Skeletal muscle cell (primary cell): ENCODE results near the gene GAB2.
A peak's percentile ranks its signal among the peaks of the same experiment; 100 is the strongest.
"Not testable (repeated sequence)": the region's sequence is repeated elsewhere in the genome, so short reads cannot be mapped to it uniquely, and the experiment has no call there.

Experiments
- DNase-seq: peaks from one replicate; pipeline ENCODE4 v3.0.0-alpha.2; 2010; ENCODE audit warnings: low read depth
- H3K4me3 ChIP-seq: 2 replicates; pipeline ENCODE4 v1.5.1; 2011; ENCODE audit warnings: low read depth, mild to moderate bottlenecking, control low read depth, low read length, moderate library complexity

The GAB2 gene, protein sequence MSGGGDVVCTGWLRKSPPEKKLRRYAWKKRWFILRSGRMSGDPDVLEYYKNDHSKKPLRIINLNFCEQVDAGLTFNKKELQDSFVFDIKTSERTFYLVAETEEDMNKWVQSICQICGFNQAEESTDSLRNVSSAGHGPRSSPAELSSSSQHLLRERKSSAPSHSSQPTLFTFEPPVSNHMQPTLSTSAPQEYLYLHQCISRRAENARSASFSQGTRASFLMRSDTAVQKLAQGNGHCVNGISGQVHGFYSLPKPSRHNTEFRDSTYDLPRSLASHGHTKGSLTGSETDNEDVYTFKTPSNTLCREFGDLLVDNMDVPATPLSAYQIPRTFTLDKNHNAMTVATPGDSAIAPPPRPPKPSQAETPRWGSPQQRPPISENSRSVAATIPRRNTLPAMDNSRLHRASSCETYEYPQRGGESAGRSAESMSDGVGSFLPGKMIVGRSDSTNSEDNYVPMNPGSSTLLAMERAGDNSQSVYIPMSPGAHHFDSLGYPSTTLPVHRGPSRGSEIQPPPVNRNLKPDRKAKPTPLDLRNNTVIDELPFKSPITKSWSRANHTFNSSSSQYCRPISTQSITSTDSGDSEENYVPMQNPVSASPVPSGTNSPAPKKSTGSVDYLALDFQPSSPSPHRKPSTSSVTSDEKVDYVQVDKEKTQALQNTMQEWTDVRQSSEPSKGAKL

DNA sequence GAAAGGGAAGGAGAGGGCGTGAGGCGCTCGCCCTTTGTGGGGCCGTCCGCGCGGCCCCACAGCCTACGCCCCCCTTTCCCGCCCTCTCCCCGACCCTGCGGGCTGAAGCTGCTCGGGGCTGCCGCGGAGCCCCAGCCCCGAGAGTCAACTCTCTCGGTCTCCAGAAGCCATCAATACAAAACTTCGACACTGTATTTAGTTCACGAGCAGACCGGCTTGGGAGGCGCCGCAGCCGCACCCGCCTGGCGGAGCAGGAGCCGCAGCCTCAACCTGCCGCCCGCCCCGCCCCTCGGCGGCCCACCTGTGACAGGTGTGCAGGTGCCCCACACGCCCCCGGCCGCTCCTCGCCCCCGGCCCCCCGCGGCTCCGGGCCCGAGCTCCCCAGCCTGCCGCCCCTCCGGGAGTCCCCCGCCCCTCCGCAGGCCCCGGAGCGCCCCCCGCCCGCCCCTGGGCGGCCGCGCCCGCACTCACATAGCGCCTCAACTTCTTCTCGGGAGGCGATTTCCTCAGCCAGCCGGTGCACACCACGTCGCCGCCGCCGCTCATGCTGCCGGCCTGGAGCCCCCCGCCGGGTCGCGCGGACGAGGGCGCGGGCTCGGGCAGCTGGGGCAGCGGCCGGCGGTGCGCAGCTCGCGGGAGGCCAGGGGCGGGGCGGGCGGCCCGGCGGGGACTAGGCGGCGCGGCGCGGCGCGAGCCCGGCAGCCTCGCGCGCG is at the start of gene GAB2:
Gene GAB2, minus strand, starts transcription at position 646 of the 713 bp plus-strand sequence. Its CDS starts 100 bp downstream, at position 546.
- no peak for DNase-seq

DNA sequence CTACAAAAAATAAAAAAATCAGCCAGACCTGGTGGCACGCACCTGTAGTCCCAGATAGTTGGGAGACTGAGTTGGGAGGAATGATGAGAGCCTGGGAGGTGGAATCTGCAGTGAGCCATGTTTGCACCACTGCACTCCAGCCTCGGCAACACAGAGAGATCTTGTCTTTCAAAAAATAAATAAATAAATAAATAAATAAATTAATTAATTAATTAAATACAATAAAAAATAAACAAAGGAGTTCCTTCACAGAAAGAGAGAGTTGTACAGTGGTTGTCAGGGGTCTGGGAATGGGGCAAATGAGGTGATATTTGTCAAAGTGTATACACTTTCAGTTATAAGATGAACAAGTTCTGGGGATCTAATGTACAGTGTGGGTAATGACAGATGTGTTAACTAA is 49.8 kb upstream of the GAB2 start:
- H3K4me3 ChIP-seq, result no peak overlapping the region
- no peak for DNase-seq

More for the DNA sequence above, at the start of gene GAB2:
- H3K4me3 ChIP-seq, result peak within 1 kb of the TSS; percentile 71

DNA sequence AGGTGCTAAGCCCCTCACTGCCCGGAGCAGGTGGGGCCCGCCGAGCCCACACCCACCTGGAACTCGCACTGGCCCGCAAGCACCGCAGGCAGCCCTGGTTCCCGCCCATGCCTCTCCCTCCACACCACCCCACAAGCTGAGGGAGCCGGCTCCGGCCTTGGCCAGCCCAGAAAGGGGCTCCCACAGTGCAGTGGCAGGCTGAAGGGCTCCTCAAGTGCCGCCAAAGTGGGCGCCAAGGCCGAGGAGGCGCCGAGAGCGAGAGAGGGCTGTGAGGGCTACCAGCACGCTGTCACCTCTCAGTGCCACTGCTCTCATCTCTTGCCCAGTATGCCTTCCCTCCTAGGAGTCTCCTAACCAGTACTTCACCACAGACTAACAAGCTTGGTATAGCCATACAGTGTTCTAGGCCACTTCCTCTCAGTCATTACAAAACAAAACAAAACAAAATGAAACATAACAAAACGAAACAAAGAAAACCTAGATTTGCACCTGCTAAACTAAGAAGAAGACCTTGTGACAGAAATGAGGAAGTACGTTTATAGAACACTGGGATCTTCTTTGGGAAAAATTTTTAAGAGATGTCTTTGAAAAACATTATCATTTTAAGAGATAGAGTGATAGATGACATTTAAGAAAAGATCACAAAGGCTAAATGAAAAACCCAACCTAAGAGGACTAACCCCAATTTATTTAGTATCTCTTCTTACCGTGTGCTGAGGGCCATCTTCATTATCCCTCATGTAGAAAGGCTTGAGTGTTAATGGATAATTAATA is 47.7 kb upstream of the GAB2 start:
- no peak overlapping the region for H3K4me3 ChIP-seq
- no peak for DNase-seq

DNA sequence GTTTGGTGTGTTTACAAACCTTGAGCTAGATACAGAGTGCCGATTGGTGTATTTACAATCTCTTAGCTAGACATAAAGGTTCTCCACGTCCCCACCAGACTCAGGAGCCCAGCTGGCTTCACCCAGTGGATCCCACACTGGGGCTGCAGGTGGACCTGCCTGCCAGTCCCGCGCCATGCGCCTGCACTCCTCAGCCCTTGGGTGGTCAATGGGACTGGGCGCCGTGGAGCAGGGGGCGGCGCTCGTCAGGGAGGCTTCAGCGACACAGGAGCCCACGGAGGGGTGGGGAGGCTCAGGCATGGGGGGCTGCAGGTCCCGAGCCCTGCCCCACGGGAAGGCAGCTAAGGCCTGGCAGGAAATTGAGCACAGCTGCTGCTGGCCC is 47.2 kb upstream of the GAB2 start:
- not testable (repeated sequence) for H3K4me3 ChIP-seq, DNase-seq

DNA sequence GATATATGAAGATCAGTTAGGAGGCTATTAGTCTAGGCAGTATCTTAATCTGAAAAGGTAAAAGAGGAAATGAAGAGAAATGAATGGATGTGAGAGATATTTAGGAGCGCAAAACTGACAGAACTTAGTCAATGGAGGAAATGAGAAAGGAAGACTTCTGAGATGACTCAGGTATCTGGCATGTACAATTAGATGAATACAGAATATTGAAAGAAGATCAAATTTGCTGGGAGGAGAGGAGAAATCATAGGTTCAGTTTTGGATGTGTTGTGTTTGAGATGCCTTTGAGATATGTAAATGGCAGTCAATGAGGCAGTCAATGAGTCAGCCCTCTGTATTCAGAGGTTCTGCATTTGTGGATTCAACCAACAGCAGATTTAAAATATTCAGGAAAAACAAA is 42.9 kb upstream of the GAB2 start:
- DNase-seq, result no peak
- no peak overlapping the region for H3K4me3 ChIP-seq

GRCh38 chr11:78459738-78460137 is 42.1 kb upstream of the GAB2 start:
- no peak for DNase-seq
- no peak overlapping the region for H3K4me3 ChIP-seq

GRCh38 chr11:78457448-78457847 is 39.8 kb upstream of the GAB2 start:
- H3K4me3 ChIP-seq, result no peak overlapping the region
- DNase-seq, result no peak

DNA sequence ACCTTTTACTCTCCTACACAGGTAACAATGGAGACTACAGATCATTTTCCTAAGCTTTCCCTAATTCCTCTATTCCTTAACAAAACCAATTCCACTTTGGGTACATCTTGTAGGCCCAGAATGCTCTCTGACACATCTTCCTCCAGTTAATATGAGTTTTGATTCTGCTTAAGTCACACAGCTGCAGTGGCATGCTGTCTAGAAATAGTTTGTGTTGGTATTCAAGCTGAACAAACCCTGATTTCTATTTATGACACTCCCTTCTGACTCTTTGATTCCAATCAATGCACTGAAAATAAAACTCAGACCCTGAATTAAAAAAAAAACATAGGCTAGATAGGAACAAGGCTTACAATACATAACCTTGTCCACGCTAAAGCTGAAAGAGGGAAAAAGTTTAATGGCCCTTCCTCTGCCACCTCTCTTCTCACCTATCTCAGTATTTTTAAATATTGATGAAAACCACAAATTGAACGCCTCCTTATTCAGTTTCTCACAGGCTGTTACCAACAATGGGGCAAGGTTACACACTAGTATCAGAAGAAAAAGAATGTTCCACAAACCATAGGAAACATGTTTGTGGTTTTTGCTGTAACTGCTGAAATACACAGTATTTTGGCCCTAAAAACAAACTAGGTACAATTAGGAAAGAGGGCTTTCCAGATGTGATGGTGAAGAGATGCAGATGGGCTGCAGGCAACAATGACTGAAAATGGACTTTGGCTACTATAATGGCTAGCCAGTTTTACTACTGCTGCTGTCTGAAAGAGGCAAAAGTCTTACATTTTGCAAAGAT is 35.7 kb upstream of the GAB2 start:
- no peak for DNase-seq

DNA sequence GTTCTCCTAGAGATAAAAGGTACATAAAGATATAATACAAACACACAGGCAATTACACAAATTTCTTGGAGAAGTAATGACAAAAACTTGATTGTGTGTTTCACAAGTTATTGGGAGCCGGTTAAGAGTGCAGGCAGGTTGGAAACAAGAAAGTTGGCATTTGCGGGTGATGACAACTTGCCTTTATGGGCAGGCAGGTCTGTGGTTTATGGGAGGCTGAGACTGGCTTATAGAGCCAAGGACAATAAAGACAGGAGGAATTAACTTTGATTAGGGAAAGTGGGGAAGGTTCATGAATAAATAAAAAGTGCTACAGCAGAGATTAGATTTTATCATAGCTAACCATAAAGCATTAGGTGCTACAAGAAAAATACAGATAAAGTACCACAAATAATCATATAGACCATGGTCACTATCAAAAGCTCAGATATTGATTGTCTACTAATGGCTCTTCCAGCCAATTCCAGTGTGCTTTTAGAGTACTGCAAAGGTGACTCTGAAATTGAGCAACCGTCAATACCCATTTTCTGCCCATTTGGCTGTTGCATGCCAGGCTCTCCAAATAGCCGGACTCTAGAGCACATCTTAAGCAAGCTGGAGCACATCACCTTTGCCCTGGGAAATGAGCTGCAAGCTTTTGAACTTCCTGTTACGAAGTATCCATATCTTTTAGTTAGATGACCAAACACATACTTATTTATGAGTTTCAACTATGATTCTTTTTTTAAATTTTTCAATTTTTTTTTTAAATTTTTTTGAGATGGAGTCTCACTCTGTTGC is 33.9 kb upstream of the GAB2 start:
- H3K4me3 ChIP-seq, result no peak overlapping the region
- DNase-seq, result no peak

More for the DNA sequence above, 35.7 kb upstream of the GAB2 start:
- no peak overlapping the region for H3K4me3 ChIP-seq

DNA sequence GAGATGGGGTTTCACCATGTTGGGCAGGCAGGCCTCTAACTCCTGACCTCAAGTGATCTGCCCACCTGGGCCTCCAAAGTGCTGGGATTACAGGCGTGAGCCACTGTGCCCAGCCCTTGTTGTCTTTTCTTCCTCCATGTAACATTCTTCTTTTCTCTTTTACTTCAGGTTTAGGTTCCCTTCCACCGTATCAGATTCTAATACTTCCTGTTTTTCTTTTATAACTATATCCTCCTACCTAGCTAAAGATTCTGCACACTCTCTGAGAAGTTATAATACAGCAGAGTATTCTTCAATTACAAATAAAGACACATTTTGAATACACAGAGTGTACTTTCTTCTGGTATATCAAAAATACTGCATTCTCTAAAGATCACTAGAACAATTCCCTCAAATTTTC is 33.2 kb upstream of the GAB2 start:
- no peak overlapping the region for H3K4me3 ChIP-seq
- DNase-seq, result no peak

DNA sequence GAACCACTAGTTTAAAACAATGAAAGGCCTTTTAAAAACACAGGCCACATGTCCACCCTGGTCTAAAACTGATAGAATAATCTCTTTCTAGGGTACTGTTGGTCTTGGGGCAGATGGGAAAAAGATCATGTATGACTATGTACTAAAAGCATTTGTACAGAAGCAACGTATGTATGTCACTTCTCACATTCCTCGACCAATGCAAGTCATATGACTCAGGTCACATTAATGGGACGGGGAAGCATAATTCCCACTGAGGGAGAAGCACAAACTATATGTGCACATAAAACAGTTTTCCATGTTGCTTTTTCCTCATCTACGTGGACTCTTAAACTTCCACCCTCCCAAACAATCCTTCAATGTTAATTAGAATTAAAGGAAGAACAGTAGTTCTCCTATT is 32.2 kb upstream of the GAB2 start:
- H3K4me3 ChIP-seq, result no peak overlapping the region
- DNase-seq, result no peak

DNA sequence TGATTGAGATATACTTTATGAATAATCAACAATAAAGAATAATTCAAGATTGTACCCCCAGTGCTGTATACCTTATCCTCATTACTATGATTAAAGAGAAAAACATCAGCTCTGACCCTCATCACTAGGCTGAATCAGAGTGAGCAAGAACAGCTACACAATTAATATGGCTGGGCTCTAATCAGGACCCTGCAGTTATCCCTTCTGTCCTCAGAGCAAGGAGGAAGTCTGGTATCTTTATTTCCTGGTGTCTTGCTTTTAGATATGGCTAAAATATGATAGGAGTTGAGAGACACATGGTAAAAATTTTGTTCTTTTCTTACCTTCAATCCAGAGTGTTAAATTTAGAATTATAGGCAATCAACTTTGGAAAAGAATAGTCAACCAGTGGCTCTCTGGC is 28.6 kb upstream of the GAB2 start:
- H3K4me3 ChIP-seq, result no peak overlapping the region

DNA sequence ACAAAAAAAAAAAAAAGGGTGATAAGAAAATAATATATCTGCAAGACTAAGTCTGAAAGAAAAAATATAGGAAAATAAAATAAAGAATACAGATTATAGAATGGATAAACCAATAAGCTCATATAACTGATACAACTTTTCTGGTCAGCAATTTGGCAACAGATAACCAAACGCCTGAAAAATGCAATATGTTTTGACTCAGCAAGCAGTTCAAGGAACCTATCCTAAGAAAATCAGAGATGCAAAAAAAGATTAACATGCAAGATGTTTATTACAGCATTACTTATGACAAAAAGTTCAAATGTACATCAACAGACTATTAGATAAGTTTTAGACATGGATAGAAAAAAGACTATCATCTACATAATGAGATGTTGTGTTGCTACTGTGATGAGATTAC is 27.1 kb upstream of the GAB2 start:
- DNase-seq, result no peak
- no peak overlapping the region for H3K4me3 ChIP-seq

More for the DNA sequence above, 28.6 kb upstream of the GAB2 start:
- no peak for DNase-seq

GRCh38 chr11:78441956-78442355 is 24.3 kb upstream of the GAB2 start:
- DNase-seq, result no peak
- no peak overlapping the region for H3K4me3 ChIP-seq

- no peak for DNase-seq
Observed at GRCh38 chr11:78438298-78438975, 20.8 kb upstream of the GAB2 start.

GRCh38 chr11:78432956-78433355 is 15.3 kb upstream of the GAB2 start:
- no peak for DNase-seq
- no peak overlapping the region for H3K4me3 ChIP-seq

More at GRCh38 chr11:78438298-78438975, 20.8 kb upstream of the GAB2 start:
- H3K4me3 ChIP-seq, result no peak overlapping the region

GRCh38 chr11:78432058-78432515 is 14.5 kb upstream of the GAB2 start:
- no peak for DNase-seq
- H3K4me3 ChIP-seq, result no peak overlapping the region
